ELF-1 (cell line): Measurements from ENCODE around the gene PRPF19.
"Not testable (repeated sequence)": the region's sequence is repeated elsewhere in the genome, so short reads cannot be mapped to it uniquely, and the experiment has no call there.

Experiments
- DNase-seq: peaks from one replicate; pipeline ENCODE4 v3.0.0-alpha.2; 2016; ENCODE audit warnings: low read depth, low spot score

Gene PRPF19

GRCh38 chr11:60923800-60924109, 17.4 kb upstream of the PRPF19 start:
- DNase-seq: no peak

- DNase-seq: no peak
These were observed 16.9 kb upstream of the PRPF19 start for GRCh38 chr11:60923326-60923725.

GRCh38 chr11:60922906-60923305, 16.5 kb upstream of the PRPF19 start:
- DNase-seq: no peak

- no peak for DNase-seq
These were observed 15.5 kb upstream of the PRPF19 start for GRCh38 chr11:60921777-60922335.

- no peak for DNase-seq
These were observed 14.9 kb upstream of the PRPF19 start for GRCh38 chr11:60921259-60921658.

- no peak for DNase-seq
These were observed 13.6 kb upstream of the PRPF19 start for GRCh38 chr11:60919956-60920355.

- DNase-seq: no peak
These were observed 12.9 kb upstream of the PRPF19 start for GRCh38 chr11:60919320-60919719.

GRCh38 chr11:60918939-60919265, 12.5 kb upstream of the PRPF19 start:
- DNase-seq: no peak

- no peak for DNase-seq
These were observed 12.0 kb upstream of the PRPF19 start for GRCh38 chr11:60918251-60918938.

- DNase-seq: no peak
These were observed 10.9 kb upstream of the PRPF19 start for GRCh38 chr11:60917267-60917666.

- DNase-seq: no peak
These were observed 10.4 kb upstream of the PRPF19 start for GRCh38 chr11:60916669-60917206.

- DNase-seq: peak; percentile 94
These were observed 9.0 kb upstream of the PRPF19 start for GRCh38 chr11:60915248-60915914.

GRCh38 chr11:60914633-60915247, 8.4 kb upstream of the PRPF19 start:
- DNase-seq: peak; percentile 44

GRCh38 chr11:60913793-60914632, 7.6 kb upstream of the PRPF19 start, which contains the start of gene TMEM109:
Gene TMEM109 (plus strand): TSS chr11:60914158. CDS start chr11:60919694, 5,536 bp downstream.
- peak; percentile 92 for DNase-seq

- no peak for DNase-seq
These were observed 6.6 kb upstream of the PRPF19 start for GRCh38 chr11:60912851-60913528.

- no peak for DNase-seq
These were observed 6.0 kb upstream of the PRPF19 start for GRCh38 chr11:60912223-60912850.

- no peak for DNase-seq
These were observed 4.5 kb upstream of the PRPF19 start for GRCh38 chr11:60910711-60911380.

- DNase-seq: no peak
These were observed 3.9 kb upstream of the PRPF19 start for GRCh38 chr11:60910281-60910687.

- DNase-seq: not testable (repeated sequence)
These were observed 3.4 kb upstream of the PRPF19 start for GRCh38 chr11:60909680-60910280.

GRCh38 chr11:60908803-60909202, 2.4 kb upstream of the PRPF19 start:
- no peak for DNase-seq
